CD4-positive, CD25-positive, alpha-beta regulatory T cell (primary cell): ENCODE results near the gene EML4. TPM values are rescaled to one million over a fixed set of nuclear protein-coding genes. Genes with fewer than 3 reads are reported as not detected.
A peak's percentile ranks its signal among the peaks of the same experiment; 100 is the strongest.
"Not testable (repeated sequence)": the region's sequence is repeated elsewhere in the genome, so short reads cannot be mapped to it uniquely, and the experiment has no call there.

ENCODE experiments used
- ATAC-seq, 2 donors: fragments of 150-1000 bp; cut with Tn5 transposase; one replicate each; pipeline ENCODE4 v1.10.0; 2021; ENCODE audit warnings: low read depth in 2 of 2, moderate number of reproducible peaks in 2 of 2, moderate library complexity in 1 of 2
- DNase-seq, 3 donors: peaks; one replicate each; pipeline versions ENCODE4 v3.0.0 to v3.0.0-alpha.2; 2012 to 2022; ENCODE audit warnings: mixed read lengths in 1 of 3
- H3K27ac ChIP-seq: one replicate; pipeline ENCODE4 v1.7.0; 2013; ENCODE audit warnings: mild to moderate bottlenecking, low read length; ENCODE audit not compliant: insufficient read depth, poor library complexity, severe bottlenecking
- H3K27me3 ChIP-seq: one replicate; pipeline ENCODE4 v1.7.0; 2013; ENCODE audit warnings: low read length; ENCODE audit not compliant: control insufficient read depth, insufficient read depth
- H3K36me3 ChIP-seq: one replicate; pipeline ENCODE4 v1.7.0; 2013; ENCODE audit warnings: mild to moderate bottlenecking, low read length, moderate library complexity; ENCODE audit not compliant: control insufficient read depth, insufficient read depth
- H3K4me1 ChIP-seq: 2 replicates; pipeline ENCODE4 v1.7.0; 2013; ENCODE audit warnings: mild to moderate bottlenecking, low read length; ENCODE audit not compliant: insufficient read depth, control insufficient read depth, poor library complexity, severe bottlenecking
- H3K4me3 ChIP-seq: one replicate; pipeline ENCODE4 v1.7.0; 2013; ENCODE audit warnings: low read depth, mild to moderate bottlenecking, low read length, moderate library complexity
- H3K9me3 ChIP-seq, 2 experiments: 1 replicate in 1 of 2; 2 replicates in 1 of 2; pipeline ENCODE4 v1.7.0; 2013; ENCODE audit warnings: low read length in 2 of 2, mild to moderate bottlenecking in 1 of 2, moderate library complexity in 1 of 2; ENCODE audit not compliant: control insufficient read depth in 2 of 2
- H3K27ac Mint-ChIP-seq, 3 donors: one replicate each; pipeline ENCODE4 v1.8.0; 2020 to 2022; ENCODE audit warnings: mild to moderate bottlenecking in 3 of 3, mixed read lengths in 3 of 3, moderate library complexity in 2 of 3
- H3K27me3 Mint-ChIP-seq: one replicate; pipeline ENCODE4 v1.8.0; 2022; ENCODE audit warnings: mild to moderate bottlenecking, mixed read lengths
- H3K36me3 Mint-ChIP-seq: one replicate; pipeline ENCODE4 v1.8.0; 2020; ENCODE audit warnings: mixed read lengths
- H3K4me1 Mint-ChIP-seq, 4 donors: one replicate each; pipeline ENCODE4 v1.8.0; 2020 to 2022; ENCODE audit warnings: mixed read lengths in 4 of 4, mild to moderate bottlenecking in 1 of 4
- H3K4me3 Mint-ChIP-seq, 4 donors: one replicate each; pipeline ENCODE4 v1.8.0; 2020 to 2022; ENCODE audit warnings: mild to moderate bottlenecking in 4 of 4, mixed read lengths in 4 of 4, moderate library complexity in 3 of 4
- H3K9me3 Mint-ChIP-seq, 7 donors: one replicate each; pipeline ENCODE4 v1.8.0; 2020 to 2022; ENCODE audit warnings: mixed read lengths in 7 of 7, mild to moderate bottlenecking in 3 of 7, moderate library complexity in 2 of 7
- polyA plus RNA-seq, 4 donors: library from polyadenylated mRNA; unstranded; fragments of 300-500 nt; fragmentation: Illumina TruSeq; gene quantifications; one replicate each; pipeline ENCODE4 v1.2.3, GENCODE V29; 2021
- total RNA-seq: library from RNA; stranded (reverse); gene quantifications from one replicate; pipeline ENCODE4 v1.2.3, GENCODE V29; 2022

The EML4 gene
- total and polyA plus RNA-seq, 5 donors from 2014 or later: 83.7 to 293 (median 90.1) TPM

DNA sequence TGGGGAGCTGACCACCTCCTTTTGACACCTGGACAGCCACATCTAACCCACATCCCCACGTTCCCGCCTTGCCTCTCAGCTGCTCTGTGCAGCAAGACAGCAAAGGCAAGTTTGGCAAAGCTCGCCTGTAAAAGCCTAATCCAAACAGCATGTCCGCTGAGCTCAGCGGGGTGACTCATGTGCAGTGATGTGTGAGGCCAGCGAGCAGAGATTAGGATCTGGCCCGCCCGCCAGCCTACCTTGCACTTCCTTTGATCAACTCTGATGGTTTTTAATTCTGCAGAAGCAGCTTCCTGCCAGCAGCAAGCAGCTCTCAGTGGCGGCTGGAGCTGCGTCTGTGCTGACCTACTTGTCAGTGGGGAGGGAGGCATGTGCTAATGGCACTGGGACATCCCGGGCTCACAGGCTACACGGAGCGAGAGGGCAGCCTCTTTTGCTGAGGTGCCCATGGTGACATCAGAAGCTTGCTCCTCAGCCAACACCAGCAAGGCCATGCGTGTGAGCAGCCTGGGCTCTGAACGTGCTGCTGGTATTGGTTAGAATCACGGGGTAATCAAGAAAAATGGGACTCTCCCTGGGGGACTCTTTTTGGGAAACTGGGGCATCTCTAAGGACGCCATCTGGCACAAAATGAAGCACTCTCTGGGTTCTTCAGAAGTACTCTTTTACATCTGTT is 36.0 kb upstream of the EML4 start:
- peak; percentile 88 to 98 (median 93) for DNase-seq
- Histone ChIP-seq H3K27ac (peak overlapping the region; percentile 97), H3K4me3 (peak overlapping the region; percentile 75), H3K9me3 (no peaks in the 10 kb centered on the region), H3K4me1 (peaks cover 92% of the 10 kb centered on the region), H3K27me3 (no peaks in the 10 kb centered on the region), H3K36me3 (no peaks in the 10 kb centered on the region)
- Mint-ChIP-seq H3K36me3 (no peaks in the 10 kb centered on the region), H3K27ac (peak overlapping the region; percentile 98 to 100 (median 99)), H3K27me3 (no peaks in the 10 kb centered on the region), H3K4me3 (peak overlapping the region; percentile 73 to 92 (median 84)), H3K9me3 (no peaks in the 10 kb centered on the region), H3K4me1 (peaks cover 29 to 100% (median 66%) of the 10 kb centered on the region in 4 donors)
- peak; percentile 93 for ATAC-seq

DNA sequence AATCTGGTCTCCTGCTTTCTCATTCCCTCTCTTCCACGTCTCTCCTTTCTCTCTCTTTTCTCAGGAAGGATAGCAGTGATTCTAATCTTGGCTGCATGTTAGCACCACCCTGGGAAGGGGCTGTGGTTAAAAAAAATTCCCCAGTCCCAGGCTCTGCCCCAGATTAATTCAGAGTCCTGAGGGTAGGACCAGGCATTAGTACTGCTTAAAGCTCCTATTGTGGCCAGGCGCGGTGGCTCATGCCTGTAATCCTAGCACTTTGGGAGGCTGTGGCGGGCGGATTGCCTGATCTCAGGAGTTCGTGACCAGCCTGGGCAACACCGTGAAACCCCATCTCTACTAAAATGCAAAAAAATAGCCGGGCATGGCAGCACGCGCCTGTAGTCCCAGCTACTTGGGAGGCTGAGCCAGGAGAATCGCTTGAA is 35.4 kb upstream of the EML4 start:
- no peak for DNase-seq
- no peaks in the 10 kb centered on the region for H3K9me3 ChIP-seq
- no peaks in the 10 kb centered on the region for H3K27me3 ChIP-seq
- peak overlapping the region; percentile 97 for H3K27ac ChIP-seq
- H3K9me3 Mint-ChIP-seq: no peaks in the 10 kb centered on the region
- no peak for ATAC-seq
- peaks cover 85% of the 10 kb centered on the region for H3K4me1 ChIP-seq
- no peaks in the 10 kb centered on the region for H3K36me3 Mint-ChIP-seq
- peak overlapping the region; percentile 75 for H3K4me3 ChIP-seq
- peak overlapping the region; percentile 98 to 100 (median 99) for H3K27ac Mint-ChIP-seq
- no peaks in the 10 kb centered on the region for H3K27me3 Mint-ChIP-seq
- H3K36me3 ChIP-seq: no peaks in the 10 kb centered on the region
- H3K4me1 Mint-ChIP-seq: peaks cover 22 to 100% (median 64%) of the 10 kb centered on the region in 4 donors
- peak overlapping the region; percentile 73 to 92 (median 84) for H3K4me3 Mint-ChIP-seq

DNA sequence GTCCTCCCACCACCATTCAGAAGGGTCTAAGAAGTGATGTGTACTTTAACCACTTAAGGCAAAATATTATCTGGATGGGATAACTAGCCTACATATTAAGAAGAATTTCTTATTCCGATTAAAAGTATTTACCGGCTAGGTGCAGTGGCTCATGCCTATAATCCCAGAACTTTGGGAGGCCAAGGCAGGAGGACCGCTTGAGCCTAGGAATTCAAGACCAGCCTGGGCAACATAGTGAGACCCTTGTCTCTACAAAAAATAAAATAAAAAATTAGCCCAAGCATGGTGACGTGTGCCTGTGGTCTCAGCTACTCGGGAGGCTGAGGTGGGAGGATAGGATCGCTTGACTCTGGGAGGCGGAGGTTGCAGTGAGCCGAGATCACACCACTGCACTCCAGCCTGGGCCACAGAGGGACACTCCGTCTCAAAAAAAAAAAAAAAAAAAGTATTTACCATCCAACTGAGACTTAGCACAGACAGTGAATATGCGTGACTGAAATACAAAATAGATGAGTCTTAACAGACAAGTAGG is 34.7 kb upstream of the EML4 start:
- not testable (repeated sequence) for H3K27me3 ChIP-seq, H3K4me3 Mint-ChIP-seq, H3K9me3 ChIP-seq, H3K27me3 Mint-ChIP-seq, H3K36me3 Mint-ChIP-seq, H3K9me3 Mint-ChIP-seq, DNase-seq, H3K4me3 ChIP-seq, ATAC-seq, H3K36me3 ChIP-seq
- Mint-ChIP-seq H3K4me1 (peaks cover 16 to 99% (median 60%) of the 10 kb centered on the region in 4 donors), H3K27ac (peak overlapping the region; percentile 54 to 100 (median 94))
- peaks cover 79% of the 10 kb centered on the region for H3K4me1 ChIP-seq
- H3K27ac ChIP-seq: peak overlapping the region; percentile 97

DNA sequence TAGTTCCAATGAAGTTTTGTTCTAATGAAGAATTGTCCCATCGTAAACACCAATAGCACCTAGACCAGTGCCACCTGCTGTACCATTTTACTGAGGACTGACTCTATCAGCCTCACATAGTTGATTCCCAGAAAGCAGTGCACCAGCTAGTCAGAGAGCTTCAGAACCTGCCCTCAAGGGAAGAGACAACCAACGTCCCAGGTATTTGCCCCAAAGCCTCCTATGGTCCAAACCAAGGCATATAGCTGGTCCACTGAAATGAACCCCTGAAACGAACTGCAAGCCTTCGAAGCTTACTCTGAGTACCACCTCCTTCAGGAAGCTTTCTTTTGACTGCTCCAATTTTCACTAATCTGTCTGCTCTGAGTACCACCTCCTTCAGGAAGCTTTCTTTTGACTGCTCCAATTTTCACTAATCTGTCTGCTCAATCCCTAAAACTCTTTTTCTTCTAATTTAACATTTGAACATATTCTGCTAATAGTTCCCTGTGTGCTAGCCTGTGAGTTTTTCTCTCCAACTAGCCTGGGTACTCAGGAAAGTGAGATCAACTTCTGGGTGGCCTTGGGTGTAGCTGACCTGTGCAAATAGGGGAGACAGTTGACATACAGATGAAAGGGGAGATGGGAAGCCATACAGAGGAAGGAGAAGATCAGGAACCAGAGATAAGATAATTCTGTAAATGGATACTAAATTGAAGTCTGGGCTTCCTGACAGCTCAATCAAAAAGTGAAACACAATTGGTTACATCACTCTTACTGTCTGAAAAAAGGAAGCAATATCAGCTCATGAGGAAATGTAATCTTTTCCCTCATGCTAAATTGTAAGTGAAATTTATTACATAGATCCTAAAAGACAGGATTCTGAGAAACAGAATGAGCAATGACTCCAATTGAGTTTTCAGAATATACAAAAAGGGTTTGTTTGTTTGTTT is 33.5 kb upstream of the EML4 start:
- H3K4me3 ChIP-seq: peak overlapping the region; percentile 30
- H3K9me3 Mint-ChIP-seq: no peaks in the 10 kb centered on the region
- H3K36me3 ChIP-seq: no peaks in the 10 kb centered on the region
- ATAC-seq (no peak), DNase-seq (peak in 1 of 3 donors; percentile 47)
- H3K9me3 ChIP-seq: no peaks in the 10 kb centered on the region
- H3K27me3 ChIP-seq: no peaks in the 10 kb centered on the region
- peak overlapping the region; percentile 92 to 100 (median 94) for H3K27ac Mint-ChIP-seq
- H3K27ac ChIP-seq: peak overlapping the region; percentile 97
- H3K36me3 Mint-ChIP-seq: no peaks in the 10 kb centered on the region
- peaks cover 78% of the 10 kb centered on the region for H3K4me1 ChIP-seq
- peak overlapping the region in 3 of 4 donors; percentile 63 to 75 (median 63) for H3K4me3 Mint-ChIP-seq
- peaks cover 11 to 99% (median 53%) of the 10 kb centered on the region in 4 donors for H3K4me1 Mint-ChIP-seq
- no peaks in the 10 kb centered on the region for H3K27me3 Mint-ChIP-seq

DNA sequence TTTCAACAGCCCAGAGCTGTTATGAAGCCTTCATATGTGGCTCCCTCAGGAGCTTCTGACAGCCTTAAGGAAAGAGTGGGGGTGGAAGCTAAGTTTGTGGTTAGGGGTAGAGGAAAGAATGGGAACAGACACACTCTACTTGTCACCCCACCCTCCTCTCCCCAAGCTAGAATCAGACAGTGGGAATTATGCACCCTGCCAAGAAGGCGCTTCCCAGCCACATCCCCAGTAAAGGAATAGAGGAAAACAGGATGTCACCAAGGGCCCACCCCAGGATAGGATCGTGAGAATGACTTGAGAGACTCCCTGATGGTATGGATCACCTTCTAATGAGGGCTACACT is 32.4 kb upstream of the EML4 start:
- H3K4me1 ChIP-seq: peaks cover 79% of the 10 kb centered on the region
- Mint-ChIP-seq H3K4me1 (peaks cover 13 to 99% (median 55%) of the 10 kb centered on the region in 4 donors), H3K27ac (peak overlapping the region in 2 of 3 donors; percentile 58 to 71), H3K27me3 (no peaks in the 10 kb centered on the region), H3K36me3 (no peaks in the 10 kb centered on the region), H3K9me3 (no peaks in the 10 kb centered on the region), H3K4me3 (no peak overlapping the region)
- no peak overlapping the region for H3K27ac ChIP-seq
- DNase-seq (no peak), ATAC-seq (no peak)
- H3K27me3 ChIP-seq: no peaks in the 10 kb centered on the region
- no peaks in the 10 kb centered on the region for H3K36me3 ChIP-seq
- H3K9me3 ChIP-seq: no peaks in the 10 kb centered on the region
- H3K4me3 ChIP-seq: no peak overlapping the region

DNA sequence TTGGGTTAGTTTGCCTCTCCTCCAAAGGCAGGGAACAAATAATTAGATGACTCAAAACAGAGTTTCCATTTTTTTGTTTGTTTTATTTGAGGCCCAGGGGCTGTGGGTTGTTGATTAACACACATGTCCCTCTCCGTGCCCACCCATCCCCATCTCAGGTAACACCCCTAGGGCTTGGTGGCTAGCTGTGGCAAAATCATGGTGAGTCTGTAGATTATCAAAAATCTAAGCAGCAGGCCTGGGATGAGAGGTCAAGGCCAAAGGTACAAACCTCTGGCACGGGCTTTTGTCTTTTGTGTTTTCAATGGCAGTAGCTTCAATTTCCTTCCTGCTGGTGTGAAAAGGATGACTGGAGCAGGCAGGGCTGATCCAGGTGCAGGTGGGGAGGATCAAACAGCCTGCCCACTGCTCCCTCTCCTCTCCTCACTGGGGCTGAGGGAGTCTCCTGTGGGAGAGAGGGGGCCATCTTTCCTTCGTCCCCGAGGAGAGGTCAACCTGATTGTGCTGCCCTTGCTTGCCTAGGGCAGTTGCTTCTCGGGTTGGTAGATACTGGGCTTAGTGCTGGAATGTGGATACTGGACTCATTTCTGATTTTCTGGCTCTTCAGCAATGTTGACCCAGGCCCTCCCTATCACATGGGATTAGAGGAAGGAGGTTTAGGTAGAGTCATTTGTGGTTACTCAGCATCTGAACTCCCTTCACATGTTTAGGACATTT is 31.9 kb upstream of the EML4 start:
- Mint-ChIP-seq H3K36me3 (no peaks in the 10 kb centered on the region), H3K27me3 (no peaks in the 10 kb centered on the region), H3K27ac (peak overlapping the region in 2 of 3 donors; percentile 58 to 71), H3K4me3 (no peak overlapping the region), H3K9me3 (no peaks in the 10 kb centered on the region), H3K4me1 (peaks cover 18 to 99% (median 55%) of the 10 kb centered on the region in 4 donors)
- Histone ChIP-seq H3K36me3 (no peaks in the 10 kb centered on the region), H3K27me3 (no peaks in the 10 kb centered on the region), H3K9me3 (no peaks in the 10 kb centered on the region), H3K4me1 (peaks cover 79% of the 10 kb centered on the region), H3K27ac (no peak overlapping the region), H3K4me3 (no peak overlapping the region)
- DNase-seq: no peak
- ATAC-seq: no peak
